Lower leg skin (tissue), 3 donors: ENCODE data around the gene THAP7.

ENCODE experiments used
- POLR2A ChIP-seq, 2 donors: fragments of 450-650 bp; IDR thresholded peaks; one replicate each; pipeline ENCODE4 v1.6.1; 2016 to 2017; ENCODE audit warnings: antibody characterized with exemption in 2 of 2, mild to moderate bottlenecking in 1 of 2, moderate library complexity in 1 of 2
- TF ChIP-seq, protein P1 (sequence below), 3 donors: fragments of 450-650 bp; IDR thresholded peaks; one replicate each; pipeline ENCODE4 v1.5.1; 2016; ENCODE audit warnings: antibody characterized with exemption in 3 of 3, mild to moderate bottlenecking in 3 of 3, moderate library complexity in 2 of 3

DNA sequence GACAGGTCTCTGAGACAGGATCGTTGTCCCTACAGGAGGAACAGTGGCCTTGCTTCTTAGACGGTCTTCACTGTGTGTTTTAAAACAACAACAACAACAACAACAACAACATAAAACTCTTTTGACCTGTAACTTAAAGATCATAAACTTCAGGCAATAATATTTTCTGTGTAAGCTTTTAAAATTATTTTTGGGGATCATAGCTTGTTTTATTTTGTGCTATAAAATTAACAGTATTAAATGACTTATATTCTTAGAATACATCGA lies 48.6 kb downstream of the THAP7 start:
- TF ChIP-seq, protein P1, sequence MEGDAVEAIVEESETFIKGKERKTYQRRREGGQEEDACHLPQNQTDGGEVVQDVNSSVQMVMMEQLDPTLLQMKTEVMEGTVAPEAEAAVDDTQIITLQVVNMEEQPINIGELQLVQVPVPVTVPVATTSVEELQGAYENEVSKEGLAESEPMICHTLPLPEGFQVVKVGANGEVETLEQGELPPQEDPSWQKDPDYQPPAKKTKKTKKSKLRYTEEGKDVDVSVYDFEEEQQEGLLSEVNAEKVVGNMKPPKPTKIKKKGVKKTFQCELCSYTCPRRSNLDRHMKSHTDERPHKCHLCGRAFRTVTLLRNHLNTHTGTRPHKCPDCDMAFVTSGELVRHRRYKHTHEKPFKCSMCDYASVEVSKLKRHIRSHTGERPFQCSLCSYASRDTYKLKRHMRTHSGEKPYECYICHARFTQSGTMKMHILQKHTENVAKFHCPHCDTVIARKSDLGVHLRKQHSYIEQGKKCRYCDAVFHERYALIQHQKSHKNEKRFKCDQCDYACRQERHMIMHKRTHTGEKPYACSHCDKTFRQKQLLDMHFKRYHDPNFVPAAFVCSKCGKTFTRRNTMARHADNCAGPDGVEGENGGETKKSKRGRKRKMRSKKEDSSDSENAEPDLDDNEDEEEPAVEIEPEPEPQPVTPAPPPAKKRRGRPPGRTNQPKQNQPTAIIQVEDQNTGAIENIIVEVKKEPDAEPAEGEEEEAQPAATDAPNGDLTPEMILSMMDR (IDR thresholded peaks at IDR 0.05) = no peak
- no peak for TF ChIP-seq POLR2A (IDR thresholded peaks at IDR 0.05)
